GM12873 (cell line): ENCODE measurements around the gene KCNAB3.

Source experiments
- CTCF ChIP-seq: IDR thresholded peaks from 2 replicates; pipeline ENCODE4 v1.5.1; 2012; ENCODE audit warnings: low read depth, mild to moderate bottlenecking, moderate library complexity, low read length, control low read depth; ENCODE audit not compliant: insufficient read depth; ENCODE audit errors: missing control alignments

The KCNAB3 gene

GRCh38 chr17:7882068-7882467 is 47.6 kb downstream of the KCNAB3 start:
- no peak for TF ChIP-seq CTCF

GRCh38 chr17:7881276-7882054 is 48.2 kb downstream of the KCNAB3 start:
- no peak for TF ChIP-seq CTCF

GRCh38 chr17:7880076-7880868 is 49.4 kb downstream of the KCNAB3 start:
- no peak for TF ChIP-seq CTCF

- TF ChIP-seq CTCF: no peak
Observed at GRCh38 chr17:7878234-7878633, 51.4 kb downstream of the KCNAB3 start.

DNA sequence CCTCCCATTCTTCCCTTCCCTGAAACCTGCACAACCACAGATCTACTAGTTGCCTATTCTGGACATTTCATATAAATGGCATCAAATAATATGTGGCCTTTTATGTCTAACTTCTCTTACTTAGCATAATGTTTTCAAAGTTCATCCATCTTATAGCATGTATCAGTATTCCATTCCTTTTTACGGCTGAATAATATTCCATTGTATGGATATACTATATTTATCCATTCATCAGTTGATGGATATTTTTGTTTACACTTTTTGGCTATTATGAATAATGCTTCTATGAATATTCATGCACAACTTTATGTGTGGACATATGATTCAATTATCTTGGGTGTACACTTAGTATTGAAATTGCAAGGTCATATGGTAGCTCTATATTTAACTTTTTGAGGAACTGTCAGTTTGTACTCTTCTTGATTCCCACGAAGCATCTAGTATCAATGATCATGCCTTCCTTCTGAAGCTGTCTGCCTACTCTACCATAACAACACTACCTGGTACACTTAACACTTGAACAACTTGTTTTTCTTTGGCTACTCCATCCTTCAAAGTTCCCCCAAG is 53.8 kb downstream of the KCNAB3 start:
- TF ChIP-seq CTCF: no peak

DNA sequence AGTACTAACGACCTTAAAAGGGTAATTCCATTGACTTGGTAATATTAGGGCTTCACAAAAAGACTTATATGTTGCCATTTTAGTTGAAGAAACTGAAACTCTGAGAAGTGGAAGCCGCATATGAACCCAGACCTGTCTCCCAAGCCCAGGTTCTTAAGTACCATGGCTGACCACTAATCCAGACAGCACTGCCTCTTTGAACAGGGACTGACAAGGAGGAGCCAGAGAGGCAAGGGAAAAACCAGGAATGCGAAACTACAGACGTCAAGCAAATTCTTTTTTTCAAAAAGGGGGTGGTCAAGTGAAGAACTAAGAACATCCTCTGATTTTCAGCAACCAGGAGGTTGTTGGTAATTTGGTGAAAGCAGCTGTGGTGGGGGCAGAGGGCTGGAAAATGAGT is 56.6 kb downstream of the KCNAB3 start:
- TF ChIP-seq CTCF: no peak
